Fibroblast of lung (primary cell): Measurements from ENCODE around the gene OAS1. TPM values are rescaled to one million over a fixed set of nuclear protein-coding genes. Genes with fewer than 3 reads are reported as not detected.

ENCODE experiments used
- DNase-seq, 2 donors: peaks; one replicate each; pipeline versions ENCODE4 v3.0.0 to v3.0.0-alpha.2; 2010; ENCODE audit warnings: low read depth in 2 of 2
- H2AFZ ChIP-seq: 2 replicates; pipeline ENCODE4 v1.5.1; 2012; ENCODE audit warnings: low read length, control low read depth, inconsistent platforms
- H3K27ac ChIP-seq: 2 replicates; pipeline ENCODE4 v1.5.1; 2011; ENCODE audit warnings: low read length, control low read depth; ENCODE audit not compliant: insufficient read depth
- H3K27me3 ChIP-seq: 2 replicates; pipeline ENCODE4 v1.5.1; 2011; ENCODE audit warnings: mild to moderate bottlenecking, low read length; ENCODE audit not compliant: control insufficient read depth, insufficient read depth
- H3K36me3 ChIP-seq: 2 replicates; pipeline ENCODE4 v1.5.1; 2011; ENCODE audit warnings: low read length; ENCODE audit not compliant: control insufficient read depth, insufficient read depth
- H3K4me1 ChIP-seq: 2 replicates; pipeline ENCODE4 v1.5.1; 2011; ENCODE audit warnings: low read length; ENCODE audit not compliant: control insufficient read depth, insufficient read depth; ENCODE audit errors: extremely low read depth
- H3K4me2 ChIP-seq: 2 replicates; pipeline ENCODE4 v1.5.1; 2011; ENCODE audit warnings: low read length, control low read depth; ENCODE audit not compliant: insufficient read depth; ENCODE audit errors: extremely low read depth
- H3K4me3 ChIP-seq, 4 experiments: fragments of 200-600 bp in 1 of 4; sonication (generic) in 1 of 4; replicated peaks in 1 of 4; 2 replicates each; pipeline ENCODE4 v1.5.1; 2011 to 2016; ENCODE audit warnings: low read length in 4 of 4, low read depth in 3 of 4, mild to moderate bottlenecking in 3 of 4, control low read depth in 2 of 4, inconsistent platforms in 1 of 4, mixed read lengths in 1 of 4; ENCODE audit not compliant: insufficient read depth in 1 of 4; ENCODE audit errors: control extremely low read depth in 1 of 4
- H3K79me2 ChIP-seq: 2 replicates; pipeline ENCODE4 v1.5.1; 2012; ENCODE audit warnings: mild to moderate bottlenecking, low read length, inconsistent platforms; ENCODE audit not compliant: control insufficient read depth, insufficient read depth
- H3K9ac ChIP-seq: 2 replicates; pipeline ENCODE4 v1.5.1; 2011; ENCODE audit warnings: mild to moderate bottlenecking, low read length, control low read depth; ENCODE audit not compliant: insufficient read depth
- H3K9me3 ChIP-seq: 2 replicates; pipeline ENCODE4 v1.5.1; 2012; ENCODE audit warnings: low read depth, low read length; ENCODE audit not compliant: control insufficient read depth, insufficient read depth
- H4K20me1 ChIP-seq: 2 replicates; pipeline ENCODE4 v1.5.1; 2011; ENCODE audit warnings: low read length; ENCODE audit not compliant: control insufficient read depth, insufficient read depth; ENCODE audit errors: extremely low read depth
- EZH2 ChIP-seq: IDR thresholded peaks from 2 replicates; pipeline ENCODE4 v1.5.1; 2012; ENCODE audit warnings: low read length, control low read depth, mild to moderate bottlenecking; ENCODE audit errors: missing control alignments
- polyA plus RNA-seq, 2 donors: library from polyadenylated mRNA; depleted of rRNA in 1 of 2; stranded (reverse) in 1 of 2; unstranded in 1 of 2; fragments of >200 nt; gene quantifications; 2 replicates each; pipeline ENCODE4 v1.2.1, GENCODE V29; 2011 to 2012; ENCODE audit warnings: missing spikeins in 1 of 2
- total RNA-seq: library from RNA; depleted of rRNA; stranded (reverse); fragments of >200 nt; gene quantifications from 2 replicates; pipeline ENCODE4 v1.2.1, GENCODE V29; 2014
- TF ChIP-seq, protein P1 (sequence below), 2 donors: IDR thresholded peaks in 1 of 2; conservative IDR thresholded peaks in 1 of 2; 1 replicate in 1 of 2; 2 replicates in 1 of 2; pipeline ENCODE4 v1.5.1; 2011 to 2012; ENCODE audit warnings: low read length in 2 of 2, control low read depth in 1 of 2, inconsistent platforms in 1 of 2, low read depth in 1 of 2, mild to moderate bottlenecking in 1 of 2

The OAS1 gene
- total and polyA plus RNA-seq, 2 donors (not counting 1 experiment from before 2014, with no cell fraction given), result 1.8 to 2.0 TPM

GRCh38 chr12:112929715-112930114 is 23.0 kb downstream of the OAS1 start:
- no peak overlapping the region for H3K9ac ChIP-seq
- DNase-seq, result no peak
- H2AFZ ChIP-seq, result no peak overlapping the region
- no peaks in the 10 kb centered on the region for H3K36me3 ChIP-seq
- TF ChIP-seq, protein P1, sequence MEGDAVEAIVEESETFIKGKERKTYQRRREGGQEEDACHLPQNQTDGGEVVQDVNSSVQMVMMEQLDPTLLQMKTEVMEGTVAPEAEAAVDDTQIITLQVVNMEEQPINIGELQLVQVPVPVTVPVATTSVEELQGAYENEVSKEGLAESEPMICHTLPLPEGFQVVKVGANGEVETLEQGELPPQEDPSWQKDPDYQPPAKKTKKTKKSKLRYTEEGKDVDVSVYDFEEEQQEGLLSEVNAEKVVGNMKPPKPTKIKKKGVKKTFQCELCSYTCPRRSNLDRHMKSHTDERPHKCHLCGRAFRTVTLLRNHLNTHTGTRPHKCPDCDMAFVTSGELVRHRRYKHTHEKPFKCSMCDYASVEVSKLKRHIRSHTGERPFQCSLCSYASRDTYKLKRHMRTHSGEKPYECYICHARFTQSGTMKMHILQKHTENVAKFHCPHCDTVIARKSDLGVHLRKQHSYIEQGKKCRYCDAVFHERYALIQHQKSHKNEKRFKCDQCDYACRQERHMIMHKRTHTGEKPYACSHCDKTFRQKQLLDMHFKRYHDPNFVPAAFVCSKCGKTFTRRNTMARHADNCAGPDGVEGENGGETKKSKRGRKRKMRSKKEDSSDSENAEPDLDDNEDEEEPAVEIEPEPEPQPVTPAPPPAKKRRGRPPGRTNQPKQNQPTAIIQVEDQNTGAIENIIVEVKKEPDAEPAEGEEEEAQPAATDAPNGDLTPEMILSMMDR (conservative IDR thresholded peaks at IDR 0.05 in 1 of 2, IDR thresholded peaks at IDR 0.05 in 1 of 2; ENCODE audit: low read depth in 1 of 2, low read length in 2 of 2), result no peak
- no peak for TF ChIP-seq EZH2
- no peak overlapping the region for H3K4me2 ChIP-seq
- H4K20me1 ChIP-seq, result no peaks in the 10 kb centered on the region
- no peak overlapping the region for H3K27ac ChIP-seq
- no peaks in the 10 kb centered on the region for H3K79me2 ChIP-seq
- no peaks in the 10 kb centered on the region for H3K4me1 ChIP-seq
- H3K9me3 ChIP-seq, result no peaks in the 10 kb centered on the region
- no peaks in the 10 kb centered on the region for H3K27me3 ChIP-seq
- no peak overlapping the region for H3K4me3 ChIP-seq

DNA sequence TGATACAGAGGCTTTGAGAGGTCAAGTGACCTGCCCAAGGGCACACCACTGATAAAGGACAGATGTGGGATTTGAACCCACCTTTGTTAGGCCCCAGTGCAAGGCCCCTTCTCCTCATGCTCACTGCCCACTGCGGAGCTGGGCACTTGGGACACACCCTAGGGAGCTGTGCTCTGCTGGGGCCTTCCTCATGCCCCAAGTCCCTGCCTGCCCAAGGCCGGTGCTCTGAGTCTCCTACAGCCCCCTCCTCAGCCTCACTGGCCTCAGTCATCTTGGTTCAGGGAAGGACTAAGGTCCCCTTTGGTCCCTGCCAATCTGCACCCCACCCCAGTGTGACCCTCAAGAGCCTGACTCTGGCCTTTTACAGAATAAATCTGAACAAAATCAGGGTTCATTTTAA is 23.6 kb downstream of the OAS1 start:
- Histone ChIP-seq H3K79me2 (no peaks in the 10 kb centered on the region), H3K27ac (no peak overlapping the region), H3K9me3 (no peaks in the 10 kb centered on the region), H3K4me2 (no peak overlapping the region), H3K36me3 (no peaks in the 10 kb centered on the region), H3K4me3 (no peak overlapping the region), H4K20me1 (no peaks in the 10 kb centered on the region), H3K27me3 (no peaks in the 10 kb centered on the region), H2AFZ (no peak overlapping the region), H3K4me1 (no peaks in the 10 kb centered on the region), H3K9ac (no peak overlapping the region)
- TF ChIP-seq, protein P1 (conservative IDR thresholded peaks at IDR 0.05 in 1 of 2, IDR thresholded peaks at IDR 0.05 in 1 of 2; ENCODE audit: low read depth in 1 of 2, low read length in 2 of 2), result no peak
- TF ChIP-seq EZH2, result no peak
- DNase-seq, result no peak

DNA sequence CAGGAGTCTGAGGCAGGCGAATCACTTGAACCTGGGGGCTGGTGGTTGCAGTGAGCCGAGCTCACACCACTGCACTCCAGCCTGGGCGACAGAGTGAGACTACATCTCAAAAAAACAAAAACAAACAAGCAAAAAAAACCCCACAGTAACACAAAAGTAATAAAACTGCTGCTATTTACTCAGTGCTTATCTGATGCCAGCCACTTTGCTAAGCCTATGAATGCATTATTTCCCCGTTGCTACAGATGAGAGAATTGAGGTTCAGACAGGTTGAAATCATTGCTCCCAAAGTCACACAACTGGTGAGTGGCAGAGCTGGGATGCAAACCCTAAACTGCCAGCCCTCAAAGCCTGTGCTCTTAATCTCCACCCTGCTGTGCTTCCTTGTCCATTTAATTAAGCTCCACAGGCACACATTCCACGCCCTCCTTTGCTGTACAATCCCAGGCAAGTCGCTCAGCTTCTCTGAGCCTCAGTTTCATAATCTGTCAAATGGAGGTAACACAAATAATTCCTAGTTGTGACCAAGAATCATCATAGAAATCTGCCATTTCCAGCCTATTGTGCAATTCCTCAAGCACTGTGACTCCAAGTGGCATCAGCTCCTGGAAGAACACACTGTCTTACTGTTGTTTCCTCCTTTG is 25.8 kb downstream of the OAS1 start:
- Histone ChIP-seq H3K4me1 (no peaks in the 10 kb centered on the region), H3K9ac (no peak overlapping the region), H3K4me2 (no peak overlapping the region), H4K20me1 (no peaks in the 10 kb centered on the region), H3K79me2 (no peaks in the 10 kb centered on the region), H3K4me3 (no peak overlapping the region), H3K27me3 (no peaks in the 10 kb centered on the region), H3K36me3 (no peaks in the 10 kb centered on the region), H3K9me3 (no peaks in the 10 kb centered on the region), H2AFZ (no peak overlapping the region), H3K27ac (no peak overlapping the region)
- TF ChIP-seq, protein P1 (conservative IDR thresholded peaks at IDR 0.05 in 1 of 2, IDR thresholded peaks at IDR 0.05 in 1 of 2; ENCODE audit: low read depth in 1 of 2, low read length in 2 of 2), result no peak
- TF ChIP-seq EZH2, result no peak
- no peak for DNase-seq
